BJ (cell line): Measurements from ENCODE around the gene TBL3. TPM values are rescaled to one million over a fixed set of nuclear protein-coding genes. Genes with fewer than 3 reads are reported as not detected.
"Not testable (repeated sequence)": the region's sequence is repeated elsewhere in the genome, so short reads cannot be mapped to it uniquely, and the experiment has no call there.

Experiments used
- CTCF ChIA-PET: fragments of 350-600 bp; formaldehyde crosslinking; extraction: SDS; loops from one replicate; lab custom pipeline; 2021; ENCODE audit warnings: antibody characterized with exemption, inconsistent platforms; lab: Yijun Ruan, JAX
- POLR2A ChIA-PET: fragments of 300-600 bp; sonication (Branson Sonifier 250); formaldehyde crosslinking; extraction: SDS; loops from one replicate; lab custom pipeline; 2021; ENCODE audit warnings: antibody characterized with exemption; lab: Charles Lee
- DNase-seq: peaks from one replicate; pipeline ENCODE4 v3.0.0-alpha.2; 2011; ENCODE audit warnings: low read depth
- H3K27me3 ChIP-seq: 2 replicates; pipeline ENCODE4 v1.6.0; 2011; ENCODE audit warnings: low read length; ENCODE audit not compliant: control insufficient read depth, insufficient read depth
- H3K36me3 ChIP-seq: 2 replicates; pipeline ENCODE4 v1.5.1; 2011; ENCODE audit warnings: low read length; ENCODE audit not compliant: control insufficient read depth, insufficient read depth
- H3K4me3 ChIP-seq: 2 replicates; pipeline ENCODE4 v1.5.1; 2011; ENCODE audit warnings: low read depth, mild to moderate bottlenecking, control low read depth, low read length
- CTCF ChIP-seq: IDR thresholded peaks from 2 replicates; pipeline ENCODE4 v1.5.1; 2011; ENCODE audit warnings: low read depth, mild to moderate bottlenecking, control low read depth, inconsistent platforms, low read length, moderate library complexity; ENCODE audit not compliant: insufficient read depth
- polyA plus RNA-seq: library from polyadenylated mRNA; depleted of rRNA; stranded (reverse); fragments of >200 nt; gene quantifications from 2 replicates; pipeline ENCODE4 v1.2.3, GENCODE V29; 2011

Gene TBL3
- polyA plus RNA-seq, 1 experiment, result 33.1 TPM

- CTCF ChIA-PET, result interaction anchor here (0.6 to 0.7 kb wide), 2 partner anchors 11 to 410 kb away, joined by 3 to 5 read pairs; no protein-coding TSS in a partner anchor
Observed at GRCh38 chr16:1949507-1949906, 22.3 kb upstream of the TBL3 start.

GRCh38 chr16:1950047-1950446 is 21.8 kb upstream of the TBL3 start:
- ChIA-PET POLR2A (no interaction called here), CTCF (interaction anchor here (1.1 to 1.7 kb wide), 2 partner anchors 9 to 53 kb away, joined by 3 read pairs; no protein-coding TSS in a partner anchor)
- H3K27me3 ChIP-seq, result no peaks in the 10 kb centered on the region
- TF ChIP-seq CTCF, result no peak
- no peak for DNase-seq
- H3K4me3 ChIP-seq, result no peak overlapping the region
- no peaks in the 10 kb centered on the region for H3K36me3 ChIP-seq

More at GRCh38 chr16:1949507-1949906, 22.3 kb upstream of the TBL3 start:
- no peaks in the 10 kb centered on the region for H3K36me3 ChIP-seq
- H3K27me3 ChIP-seq, result no peaks in the 10 kb centered on the region
- no peak overlapping the region for H3K4me3 ChIP-seq
- no peak for TF ChIP-seq CTCF
- DNase-seq, result no peak
- POLR2A ChIA-PET, result interaction anchor here (0.7 kb wide), 1 partner anchor 206 kb away, joined by 22 read pairs; no protein-coding TSS in a partner anchor

GRCh38 chr16:1950559-1950958 is 21.3 kb upstream of the TBL3 start:
- DNase-seq, result no peak
- H3K36me3 ChIP-seq, result no peaks in the 10 kb centered on the region
- ChIA-PET POLR2A (no interaction called here), CTCF (interaction anchor here (1.1 to 1.7 kb wide), 2 partner anchors 8 to 53 kb away, joined by 3 read pairs; no protein-coding TSS in a partner anchor)
- no peak overlapping the region for H3K4me3 ChIP-seq
- TF ChIP-seq CTCF, result no peak
- no peaks in the 10 kb centered on the region for H3K27me3 ChIP-seq

- Histone ChIP-seq H3K36me3 (no peaks in the 10 kb centered on the region), H3K4me3 (no peak overlapping the region), H3K27me3 (no peaks in the 10 kb centered on the region)
- no peak for DNase-seq
- TF ChIP-seq CTCF, result no peak
- ChIA-PET POLR2A (no interaction called here), CTCF (interaction anchor here (1.6 kb wide), 1 partner anchor 11 kb away, joined by 7 read pairs; the partner anchor contains the start of gene RPS2)
Observed at GRCh38 chr16:1953734-1954133, 18.1 kb upstream of the TBL3 start.

- DNase-seq, H3K27me3 ChIP-seq, POLR2A ChIA-PET, CTCF ChIA-PET, H3K4me3 ChIP-seq: not testable (repeated sequence)
- H3K36me3 ChIP-seq, result peaks cover 12% of the 10 kb centered on the region
Observed at GRCh38 chr16:1957434-1958142, 14.3 kb upstream of the TBL3 start.

GRCh38 chr16:1958143-1958491 is 13.7 kb upstream of the TBL3 start:
- POLR2A ChIA-PET, H3K4me3 ChIP-seq, DNase-seq, H3K27me3 ChIP-seq: not testable (repeated sequence)
- CTCF ChIA-PET, result interaction anchor here (0.9 kb wide), 1 partner anchor 7 kb away, joined by 3 read pairs; no protein-coding TSS in a partner anchor
- H3K36me3 ChIP-seq, result peaks cover 14% of the 10 kb centered on the region
